K562 (cell line): ENCODE data around the gene OVOL1. TPM values are rescaled to one million over a fixed set of nuclear protein-coding genes. Genes with fewer than 3 reads are reported as not detected.
"Not testable (repeated sequence)": the region's sequence is repeated elsewhere in the genome, so short reads cannot be mapped to it uniquely, and the experiment has no call there.

Source experiments
- ATAC-seq: fragments of 200-7000 bp; cut with Tn5 transposase; 3 replicates; pipeline ENCODE4 v1.9.1; 2020; ENCODE audit warnings: moderate library complexity
- BruUV-seq: library from RNA; stranded (reverse); fragments of 400-500 nt; replicated peaks from 2 replicates; lab custom pipeline; 2021; lab: Mats Ljungman, UMichigan
- CTCF ChIA-PET: fragments of 300-600 bp; formaldehyde crosslinking; extraction: SDS; loops from one replicate; lab custom pipeline; 2021; ENCODE audit warnings: low intra/inter-chr PET ratio; lab: Yijun Ruan, JAX
- POLR2A ChIA-PET: fragments of 300-600, 350-650 bp; sonication (Branson Sonifier 250); formaldehyde crosslinking; extraction: SDS; loops from one replicate; lab custom pipeline; 2021; ENCODE audit warnings: antibody characterized with exemption, inconsistent platforms; lab: Yijun Ruan, JAX
- DNase-seq, 4 experiments: peaks; one replicate each; pipeline versions ENCODE4 v3.0.0 to v3.0.0-alpha.2; 2011 to 2018; ENCODE audit warnings: low spot score in 3 of 4, mixed read lengths in 3 of 4; ENCODE audit errors: extremely low read depth in 1 of 4
- FAIRE-seq: peaks from 2 replicates; lab custom pipeline; 2011; peaks lifted over from hg19 to GRCh38; lab: Jason Lieb, UNC
- H2AFZ ChIP-seq: 2 replicates; pipeline ENCODE4 v1.6.0; 2011; ENCODE audit warnings: low read depth, low read length, control low read depth, inconsistent platforms
- H3K27ac ChIP-seq: fragments of 200-600 bp; 3 replicates; pipeline ENCODE4 v1.8.0; 2011; ENCODE audit warnings: low read depth, mild to moderate bottlenecking, control low read depth, inconsistent platforms, low read length, moderate library complexity, mixed read lengths; ENCODE audit errors: extremely low read depth
- H3K27me3 ChIP-seq, 2 experiments: fragments of 300-600 bp in 1 of 2; 2 replicates in 1 of 2; 3 replicates in 1 of 2; pipeline versions ENCODE4 v1.6.0 to v1.8.0; 2011; ENCODE audit warnings: inconsistent platforms in 2 of 2, low read length in 2 of 2, mild to moderate bottlenecking in 1 of 2, mixed read lengths in 1 of 2, moderate library complexity in 1 of 2; ENCODE audit not compliant: control insufficient read depth in 2 of 2, insufficient read depth in 2 of 2
- H3K36me3 ChIP-seq: fragments of 300-600 bp; 3 replicates; pipeline ENCODE4 v1.8.0; 2011; ENCODE audit warnings: mild to moderate bottlenecking, low read length, inconsistent platforms; ENCODE audit not compliant: control insufficient read depth, insufficient read depth
- H3K4me1 ChIP-seq, 2 experiments: fragments of 200-600 bp in 1 of 2; replicated peaks in 1 of 2; 2 replicates in 1 of 2; 3 replicates in 1 of 2; pipeline versions ENCODE4 v1.5.1 to v1.8.0; 2011; ENCODE audit warnings: inconsistent platforms in 2 of 2, low read length in 2 of 2, mild to moderate bottlenecking in 1 of 2, mixed read lengths in 1 of 2, moderate library complexity in 1 of 2; ENCODE audit not compliant: control insufficient read depth in 2 of 2, insufficient read depth in 2 of 2
- H3K4me2 ChIP-seq: 2 replicates; pipeline ENCODE4 v1.6.1; 2011; ENCODE audit warnings: low read length, control low read depth, inconsistent platforms, mixed read lengths; ENCODE audit not compliant: insufficient read depth
- H3K4me3 ChIP-seq: fragments of 200-600 bp; sonication (generic), shearing (Covaris generic); 2 replicates; pipeline ENCODE4 v1.5.1; 2016; ENCODE audit warnings: control low read depth, inconsistent platforms
- H3K79me2 ChIP-seq: fragments of 200-600 bp; 3 replicates; pipeline ENCODE4 v1.8.0; 2011; ENCODE audit warnings: low read length, inconsistent platforms; ENCODE audit not compliant: control insufficient read depth, insufficient read depth
- H3K9ac ChIP-seq, 2 experiments: 2 replicates each; pipeline versions ENCODE4 v1.6.0 to v1.6.1; 2011; ENCODE audit warnings: low read depth in 2 of 2, low read length in 2 of 2, control low read depth in 1 of 2, inconsistent platforms in 1 of 2, mild to moderate bottlenecking in 1 of 2, mixed read lengths in 1 of 2; ENCODE audit not compliant: insufficient read depth in 1 of 2
- H3K9me1 ChIP-seq: one replicate; pipeline ENCODE4 v1.6.0; 2011; ENCODE audit warnings: inconsistent platforms, mild to moderate bottlenecking, low read length, moderate library complexity; ENCODE audit not compliant: control insufficient read depth, insufficient read depth
- H3K9me3 ChIP-seq: replicated peaks from 2 replicates; pipeline ENCODE4 v1.5.1; 2011; ENCODE audit warnings: low read depth, low read length, inconsistent platforms; ENCODE audit not compliant: control insufficient read depth, insufficient read depth
- H4K20me1 ChIP-seq: replicated peaks from 2 replicates; pipeline ENCODE4 v1.6.1; 2011; ENCODE audit warnings: low read length, inconsistent platforms, mixed read lengths; ENCODE audit not compliant: control insufficient read depth, insufficient read depth
- ASH1L ChIP-seq: fragments of 450-650 bp; IDR thresholded peaks from 2 replicates; pipeline ENCODE4 v1.6.1; 2018; ENCODE audit warnings: borderline replicate concordance, mild to moderate bottlenecking, low read depth; ENCODE audit not compliant: partially characterized antibody
- ATF1 ChIP-seq, 2 experiments: fragments of 450-650 bp in 1 of 2; IDR thresholded peaks; 2 replicates each; pipeline ENCODE4 v1.6.1; 2016; ENCODE audit warnings: missing compliant biosample characterization in 1 of 2, missing genetic modification characterization in 1 of 2
- BCOR ChIP-seq: fragments of 450-650 bp; IDR thresholded peaks from 2 replicates; pipeline ENCODE4 v1.6.1; 2016
- CBX2 ChIP-seq: fragments of 200-600 bp; sonication (generic); IDR thresholded peaks from one replicate; pipeline ENCODE4 v1.6.1; 2012; ENCODE audit warnings: mild to moderate bottlenecking, low read length, inconsistent platforms; ENCODE audit not compliant: insufficient read depth, poor library complexity, severe bottlenecking
- DDX20 ChIP-seq: fragments of 450-650 bp; IDR thresholded peaks from 2 replicates; pipeline ENCODE4 v1.6.1; 2016; ENCODE audit warnings: missing genetic modification characterization, low read depth, mild to moderate bottlenecking, missing compliant biosample characterization, moderate library complexity
- HIVEP1 ChIP-seq: fragments of 250-450 bp; sonication (Bioruptor Pico); IDR thresholded peaks from 2 replicates; pipeline ENCODE4 v1.4.0; 2020; ENCODE audit warnings: mild to moderate bottlenecking
- HLTF ChIP-seq: fragments of 450-650 bp; IDR thresholded peaks from 2 replicates; pipeline ENCODE4 v1.6.1; 2016
- HNRNPK ChIP-seq: fragments of 200-400 bp; formaldehyde crosslinking; IDR thresholded peaks from one replicate; pipeline ENCODE4 v1.6.1; 2018; ENCODE audit warnings: mild to moderate bottlenecking, low read depth, low read length; ENCODE audit not compliant: poor library complexity, severe bottlenecking
- SP2 ChIP-seq: IDR thresholded peaks from 2 replicates; pipeline ENCODE4 v1.6.1; 2011; ENCODE audit warnings: mild to moderate bottlenecking, low read depth, low read length, moderate library complexity; ENCODE audit not compliant: poor library complexity, severe bottlenecking; ENCODE audit errors: extremely low read depth
- WGBS: fragments of 100-300 bp; shearing (Covaris generic); methylation state at CpG from one replicate; pipeline ENCODE4 v1.1.6; 2016; ENCODE audit warnings: low coverage, mixed read lengths; ENCODE audit not compliant: insufficient coverage; ENCODE audit errors: missing lambda C conversion rate; 5-methylcytosine and 5-hydroxymethylcytosine counted together
- in situ Hi-C: fragments of 300-500 bp; cut with MboI; formaldehyde crosslinking; loops from 4 replicates; pipeline ENCODE4 v1.15.0; 2018; ENCODE audit warnings: inconsistent platforms, mixed read lengths
- intact Hi-C: fragments of 100-400 bp; cut with micrococcal nuclease; formaldehyde crosslinking; loops from 2 replicates; pipeline ENCODE4 v1.14.2; 2022
- polyA plus RNA-seq, 8 experiments: library from polyadenylated mRNA; depleted of rRNA in 4 of 8; stranded (reverse) in 5 of 8; unstranded in 3 of 8; fragments of >200 nt; fragmentation: Nextera tagmentation in 2 of 8; fragmentation: Illumina TruSeq in 1 of 8; extraction: Ambion mirVana in 2 of 8; extraction: Trizol in 1 of 8; gene quantifications; 2 replicates each; pipeline versions ENCODE4 v1.2.1 to v1.2.3, GENCODE V29; 2011 to 2014; ENCODE audit warnings: inconsistent platforms in 1 of 8, missing spikeins in 1 of 8
- total RNA-seq, 7 experiments: library from RNA; depleted of rRNA in 6 of 7; stranded (reverse); fragments of >200 nt in 6 of 7; fragmentation: Illumina TruSeq in 2 of 7; extraction: Trizol in 2 of 7; gene quantifications; 2 replicates each; pipeline versions ENCODE4 v1.2.1 to v1.2.3, GENCODE V29; 2011 to 2021; ENCODE audit warnings: low replicate concordance in 1 of 7
- TF ChIP-seq, protein P1 (sequence below): fragments of 250-450 bp; sonication (Bioruptor Pico); IDR thresholded peaks from 2 replicates; pipeline ENCODE4 v1.5.0; 2021
- TF ChIP-seq, protein P2 (sequence below): sonication (generic); formaldehyde crosslinking; IDR thresholded peaks from 2 replicates; pipeline ENCODE4 v1.8.0; 2022; ENCODE audit warnings: mild to moderate bottlenecking, missing genetic modification reagents

The OVOL1 gene
- total and polyA plus RNA-seq, 9 of the 15 experiments (the other 6 are each of a cell fraction or from before 2014, with no cell fraction given) = 0.09 TPM; not detected in 8

DNA sequence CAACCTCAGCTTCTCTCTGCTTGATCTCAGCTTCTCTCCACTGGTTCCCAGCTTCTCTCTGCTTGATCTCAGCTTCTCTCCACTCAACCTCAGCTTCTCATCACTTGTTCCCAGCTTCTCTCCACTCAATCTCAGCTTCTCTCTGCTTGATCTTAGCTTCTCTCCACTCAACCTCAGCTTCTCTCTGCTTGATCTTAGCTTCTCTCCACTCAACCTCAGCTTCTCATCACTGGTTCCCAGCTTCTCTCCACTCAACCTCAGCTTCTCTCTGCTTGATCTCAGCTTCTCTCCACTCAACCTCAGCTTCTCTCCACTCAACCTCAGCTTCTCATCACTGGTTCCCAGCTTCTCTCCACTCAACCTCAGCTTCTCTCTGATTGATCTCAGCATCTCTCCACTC, 45.4 kb downstream of the OVOL1 start:
- H3K9me3 ChIP-seq, H3K79me2 ChIP-seq, H3K4me2 ChIP-seq, H3K4me3 ChIP-seq, H4K20me1 ChIP-seq, H3K27ac ChIP-seq, DNase-seq, H2AFZ ChIP-seq, ATAC-seq, H3K9ac ChIP-seq, intact Hi-C loops, FAIRE-seq, in situ Hi-C loops, H3K9me1 ChIP-seq, BruUV-seq, H3K36me3 ChIP-seq: not testable (repeated sequence)
- H3K4me1 ChIP-seq = peaks cover 0 to 16% of the 10 kb centered on the region in 2 experiments; a peak in 2 of 5 replicates
- peaks cover 5 to 24% of the 10 kb centered on the region in 2 experiments; a peak in 4 of 5 replicates for H3K27me3 ChIP-seq
- 0 out of 2 replicates have a peak, but pooled peaks have one; percentile 9 for TF ChIP-seq BCOR
- ChIA-PET CTCF (interaction anchor here (1.2 kb wide), 1 partner anchor 12 kb away, joined by 4 read pairs; no protein-coding TSS in a partner anchor), POLR2A (interaction anchor here (1.1 to 3.1 kb wide), 4 partner anchors 18 to 112 kb away, joined by 4 to 12 read pairs (median 7); partner anchors contain the start of genes CFL1 and RNASEH2C)

DNA sequence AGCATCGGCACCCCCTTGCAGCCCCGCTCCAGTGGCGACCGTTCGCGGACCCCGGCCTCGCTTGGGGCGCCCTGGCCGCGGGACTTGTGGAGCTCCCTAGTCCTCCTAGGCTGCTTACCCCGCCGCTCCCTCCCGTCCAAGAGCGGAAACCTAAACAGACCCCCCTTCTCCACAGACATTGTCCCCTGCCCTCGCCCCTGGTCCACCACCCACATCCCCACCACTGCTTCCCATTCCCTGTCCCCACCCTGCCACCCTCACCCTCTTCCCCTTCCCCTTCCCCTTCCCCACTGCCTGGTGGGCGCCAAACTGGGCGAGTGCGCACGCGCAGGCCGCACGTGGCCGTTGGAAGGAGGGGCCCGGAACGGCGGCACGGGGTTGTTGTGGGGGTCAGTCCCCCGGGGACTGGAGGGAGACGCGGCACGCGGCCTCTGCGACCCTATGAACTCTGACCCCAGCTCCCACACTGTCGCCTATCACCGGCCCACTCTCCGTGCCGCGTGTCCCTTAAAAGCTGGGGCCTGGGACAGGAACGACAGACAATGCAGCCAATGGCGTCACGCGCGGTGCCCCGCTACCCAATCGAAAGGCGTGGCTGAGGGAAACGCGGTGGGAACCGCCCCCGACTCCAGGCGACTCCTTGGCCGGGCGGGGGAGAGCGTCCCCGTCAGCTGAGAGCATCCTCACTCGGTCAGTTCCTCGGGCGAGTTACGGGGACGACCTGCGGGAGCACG, 46.6 kb downstream of the OVOL1 start, which contains the start of gene SNX32:
Gene SNX32 (plus strand): TSS at position 667 of the 734 bp plus-strand sequence. CDS start 103 bp downstream, outside the sequence.
- peak within 1 kb of the TSS; percentile 36; the same call in 1 of the 2 replicates for H2AFZ ChIP-seq
- BruUV-seq = no TSS peak
- peak; percentile 79 for TF ChIP-seq SP2
- TF ChIP-seq HIVEP1 (CRISPR knock-in tag) = no peak
- TF ChIP-seq, protein P1, sequence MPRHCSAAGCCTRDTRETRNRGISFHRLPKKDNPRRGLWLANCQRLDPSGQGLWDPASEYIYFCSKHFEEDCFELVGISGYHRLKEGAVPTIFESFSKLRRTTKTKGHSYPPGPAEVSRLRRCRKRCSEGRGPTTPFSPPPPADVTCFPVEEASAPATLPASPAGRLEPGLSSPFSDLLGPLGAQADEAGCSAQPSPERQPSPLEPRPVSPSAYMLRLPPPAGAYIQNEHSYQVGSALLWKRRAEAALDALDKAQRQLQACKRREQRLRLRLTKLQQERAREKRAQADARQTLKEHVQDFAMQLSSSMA (CRISPR knock-in tag) = no peak
- no peak for TF ChIP-seq ATF1 (CRISPR knock-in tag; IDR thresholded peaks at IDR 0.05)
- peak; percentile 64 for TF ChIP-seq ATF1 (tag; IDR thresholded peaks at IDR 0.05)
- TF ChIP-seq, protein P2, sequence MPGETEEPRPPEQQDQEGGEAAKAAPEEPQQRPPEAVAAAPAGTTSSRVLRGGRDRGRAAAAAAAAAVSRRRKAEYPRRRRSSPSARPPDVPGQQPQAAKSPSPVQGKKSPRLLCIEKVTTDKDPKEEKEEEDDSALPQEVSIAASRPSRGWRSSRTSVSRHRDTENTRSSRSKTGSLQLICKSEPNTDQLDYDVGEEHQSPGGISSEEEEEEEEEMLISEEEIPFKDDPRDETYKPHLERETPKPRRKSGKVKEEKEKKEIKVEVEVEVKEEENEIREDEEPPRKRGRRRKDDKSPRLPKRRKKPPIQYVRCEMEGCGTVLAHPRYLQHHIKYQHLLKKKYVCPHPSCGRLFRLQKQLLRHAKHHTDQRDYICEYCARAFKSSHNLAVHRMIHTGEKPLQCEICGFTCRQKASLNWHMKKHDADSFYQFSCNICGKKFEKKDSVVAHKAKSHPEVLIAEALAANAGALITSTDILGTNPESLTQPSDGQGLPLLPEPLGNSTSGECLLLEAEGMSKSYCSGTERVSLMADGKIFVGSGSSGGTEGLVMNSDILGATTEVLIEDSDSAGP (CRISPR knock-in tag) = peak; percentile 99
- TF ChIP-seq ASH1L = peak; percentile 87
- TF ChIP-seq HNRNPK = peak; percentile 51
- no peak for TF ChIP-seq CBX2
- no peak for TF ChIP-seq DDX20
- TF ChIP-seq HLTF = no peak

More for the DNA sequence above, 46.6 kb downstream of the OVOL1 start, which contains the start of gene SNX32:
- intact Hi-C loops = no loop called here
- Histone ChIP-seq H3K27me3 (peaks cover 4 to 24% of the 10 kb centered on the region in 2 experiments; a peak in 4 of 5 replicates), H3K27ac (no peak within 1 kb of the TSS), H3K4me2 (peak within 1 kb of the TSS; percentile 21; the same call in 1 of the 2 replicates), H3K9me1 (no peaks in the 10 kb centered on the region), H3K9ac (0 out of 4 replicates have a peak within 1 kb of the TSS, but pooled peaks of 1 of the 2 experiments have one; percentile 26), H3K36me3 (no peaks in the 10 kb centered on the region), H3K4me3 (no peak within 1 kb of the TSS), H4K20me1 (no peaks in the 10 kb centered on the region), H3K4me1 (peaks cover 0 to 16% of the 10 kb centered on the region in 2 experiments; a peak in 2 of 5 replicates), H3K79me2 (no peaks in the 10 kb centered on the region), H3K9me3 (no peaks in the 10 kb centered on the region)
- in situ Hi-C loops = no loop called here
- ATAC-seq (peak; percentile 100), DNase-seq (peak; percentile 83 to 96 (median 94)), FAIRE-seq (peak; percentile 11)
- POLR2A ChIA-PET = interaction anchor here (0.5 to 3.1 kb wide), 5 partner anchors 16 to 481 kb away, joined by 3 to 12 read pairs (median 4); partner anchors contain the start of gene CFL1
- CTCF ChIA-PET = no interaction called here
- WGBS = 36% methylated on average over 46 of the region's 63 CpGs
